Activated T-cell treated with anti-CD3 and anti-CD28 coated beads, Interleukin-2, amount 50 U/mL, for 72 hours (primary cell): Measurements from ENCODE around the gene BPNT1. TPM values are rescaled to one million over a fixed set of nuclear protein-coding genes. Genes with fewer than 3 reads are reported as not detected.

Experiments
- ATAC-seq, 2 donors: fragments of 150-1000 bp; cut with Tn5 transposase; replicated peaks in 1 of 2; 2 replicates each; pipeline ENCODE4 v1.10.0; 2021; ENCODE audit warnings: moderate library complexity in 2 of 2, mild to moderate bottlenecking in 1 of 2
- DNase-seq, 2 donors: peaks; one replicate each; pipeline ENCODE4 v3.0.0; 2021 to 2022; ENCODE audit warnings: mixed read lengths in 1 of 2
- H3K27ac Mint-ChIP-seq: one replicate; pipeline ENCODE4 v1.8.0; 2022; ENCODE audit warnings: mild to moderate bottlenecking, moderate library complexity, mixed read lengths
- H3K27me3 Mint-ChIP-seq: one replicate; pipeline ENCODE4 v1.8.0; 2022; ENCODE audit warnings: low read depth, mixed read lengths
- H3K36me3 Mint-ChIP-seq, 2 donors: one replicate each; pipeline ENCODE4 v1.8.0; 2022; ENCODE audit warnings: mixed read lengths in 2 of 2, mild to moderate bottlenecking in 1 of 2; ENCODE audit not compliant: insufficient read depth in 2 of 2
- H3K4me1 Mint-ChIP-seq: one replicate; pipeline ENCODE4 v1.8.0; 2022; ENCODE audit warnings: low read depth, mixed read lengths
- H3K4me3 Mint-ChIP-seq, 2 donors: one replicate each; pipeline ENCODE4 v1.8.0; 2022; ENCODE audit warnings: mild to moderate bottlenecking in 2 of 2, mixed read lengths in 2 of 2, moderate library complexity in 2 of 2
- H3K9me3 Mint-ChIP-seq, 2 donors: one replicate each; pipeline ENCODE4 v1.8.0; 2022; ENCODE audit warnings: mixed read lengths in 2 of 2
- total RNA-seq, 2 donors: library from RNA; stranded (reverse); gene quantifications; one replicate each; pipeline ENCODE4 v1.2.3, GENCODE V29; 2022

BPNT1 gene
- total RNA-seq, 2 donors from 2014 or later: 28.7 to 34.2 TPM

DNA sequence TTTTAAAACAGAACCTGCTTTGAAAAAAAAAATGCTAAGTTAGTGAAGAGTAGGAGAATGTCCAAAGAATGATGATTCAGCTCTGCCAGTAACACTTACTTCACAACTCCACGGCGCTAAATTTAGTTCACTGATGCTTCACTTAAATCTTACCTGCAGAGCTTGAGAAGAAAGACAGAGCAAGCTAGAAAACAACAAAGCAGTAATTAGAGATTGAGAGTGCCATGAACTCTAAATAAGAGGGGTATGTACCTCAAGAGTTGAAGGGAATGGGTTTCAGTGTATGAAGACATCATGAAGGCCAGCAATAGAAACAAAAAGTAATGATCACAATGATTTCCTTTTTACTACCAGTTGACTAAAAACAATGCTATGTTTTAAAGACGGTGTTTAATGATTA is 76.1 kb downstream of the BPNT1 start:
- Mint-ChIP-seq H3K27ac (peak overlapping the region; percentile 82), H3K4me3 (peak overlapping the region in 1 of 2 donors; percentile 47), H3K36me3 (peaks cover 7 to 47% of the 10 kb centered on the region in 2 donors)

DNA sequence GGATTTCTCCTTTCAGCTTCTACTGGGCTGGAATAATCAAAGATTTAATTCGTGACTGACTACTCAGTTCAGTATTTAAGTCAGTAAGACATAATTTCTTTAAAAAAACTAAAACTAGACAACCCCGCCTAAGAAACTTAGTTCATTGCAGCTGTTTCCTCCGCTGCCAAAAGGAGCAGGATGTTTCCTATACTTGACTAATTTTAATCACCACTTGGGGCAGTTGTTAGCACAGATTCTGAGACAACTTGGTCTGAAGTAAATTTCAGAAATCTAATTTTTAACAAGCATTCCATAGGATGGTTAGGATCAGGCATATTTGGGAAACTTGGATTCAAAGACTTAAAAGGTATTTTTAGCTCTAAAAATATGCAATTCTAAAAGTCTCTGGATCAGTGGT is 77.3 kb downstream of the BPNT1 start:
- H3K27ac Mint-ChIP-seq: peak overlapping the region; percentile 90

More for the DNA sequence above, 76.1 kb downstream of the BPNT1 start:
- H3K9me3 Mint-ChIP-seq: no peaks in the 10 kb centered on the region
- H3K4me1 Mint-ChIP-seq: peaks cover 21% of the 10 kb centered on the region
- ATAC-seq (no peak), DNase-seq (no peak)
- no peaks in the 10 kb centered on the region for H3K27me3 Mint-ChIP-seq

DNA sequence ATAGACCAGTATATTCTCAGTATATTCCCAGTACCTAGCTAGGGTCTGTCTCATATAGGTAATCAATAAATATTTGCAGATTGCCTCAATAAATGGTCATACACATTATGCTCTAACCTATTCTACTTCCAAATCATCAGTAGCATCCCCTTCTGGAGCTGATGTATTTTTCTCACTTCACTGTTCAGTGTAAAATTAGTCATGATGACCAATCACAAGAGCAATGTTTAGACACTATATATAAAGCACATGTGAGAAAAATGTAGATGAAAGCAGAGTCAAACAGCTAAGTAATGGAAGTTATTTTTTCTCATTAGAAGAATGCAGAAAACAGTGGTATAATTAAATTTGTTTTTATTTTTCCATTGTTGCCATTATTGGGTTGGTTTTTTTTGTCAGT is 78.0 kb downstream of the BPNT1 start:
- no peak for ATAC-seq
- Mint-ChIP-seq H3K4me1 (peaks cover 21% of the 10 kb centered on the region), H3K4me3 (no peak overlapping the region), H3K27ac (no peak overlapping the region), H3K9me3 (no peaks in the 10 kb centered on the region), H3K36me3 (peaks cover 9 to 53% of the 10 kb centered on the region in 2 donors), H3K27me3 (no peaks in the 10 kb centered on the region)
- no peak for DNase-seq

More for the DNA sequence above, 77.3 kb downstream of the BPNT1 start:
- Mint-ChIP-seq H3K36me3 (peaks cover 7 to 54% of the 10 kb centered on the region in 2 donors), H3K4me1 (peaks cover 21% of the 10 kb centered on the region), H3K4me3 (no peak overlapping the region), H3K27me3 (no peaks in the 10 kb centered on the region), H3K9me3 (no peaks in the 10 kb centered on the region)
- ATAC-seq (no peak), DNase-seq (no peak)

Other genes starting within 250 kb of the BPNT1 start
- not detected for gene SLC30A10, start 161.2 kb downstream of the BPNT1 start, total RNA-seq
- gene EPRS1, start 43.3 kb downstream of the BPNT1 start, total RNA-seq: 100 to 1,000 TPM; 204 to 218 TPM
- 10 to 100 TPM; 49.5 to 52.1 TPM for gene IARS2, start 4.3 kb upstream of the BPNT1 start, total RNA-seq
- 10 to 100 TPM; 62.9 to 66.0 TPM for gene RAB3GAP2, start 182.7 kb upstream of the BPNT1 start, total RNA-seq